Measurements from ENCODE around the gene RBPJ. TPM values are rescaled to one million over a fixed set of nuclear protein-coding genes. Genes with fewer than 3 reads are reported as not detected.

RBPJ gene
- total RNA-seq, 2 experiments from 2014 or later = 64.1 to 72.3 TPM

- Mint-ChIP-seq H3K9me3 (no peaks in the 10 kb centered on the region), H3K27me3 (no peaks in the 10 kb centered on the region), H3K4me1 (ENCODE audit: low read depth) (no peaks in the 10 kb centered on the region), H3K36me3 (ENCODE audit: low read depth) (no peaks in the 10 kb centered on the region), H3K27ac (no peak overlapping the region), H3K4me3 (no peak overlapping the region)
- TF ChIP-seq CTCF (IDR thresholded peaks at IDR 0.05) = no peak
- H3K4me3 ChIP-seq (ENCODE audit: low read length) = no peak overlapping the region
- POLR2A ChIA-PET = no interaction called here
- DNase-seq (no peak), ATAC-seq (ENCODE audit: poor library complexity) (no peak)
- H3K9me3 ChIP-seq (ENCODE audit: control insufficient read depth in 1 of 2, insufficient read depth in 1 of 2, low read length in 2 of 2) = no peaks in the 10 kb centered on the region
- no peaks in the 10 kb centered on the region for H3K36me3 ChIP-seq (ENCODE audit: insufficient read depth, low read length)
- CTCF ChIA-PET = no interaction called here
- H3K27ac ChIP-seq (ENCODE audit: low read depth in 1 of 2, low read length in 2 of 2) = no peak overlapping the region
- no peaks in the 10 kb centered on the region for H3K27me3 ChIP-seq (ENCODE audit: control insufficient read depth in 1 of 2, insufficient read depth in 2 of 2, low read length in 2 of 2)
- intact Hi-C loops (cut with DNase I, micrococcal nuclease) = no loop called here
- H3K4me1 ChIP-seq (ENCODE audit: insufficient read depth, low read length) = peaks cover 6% of the 10 kb centered on the region
These were observed 17.8 kb upstream of the RBPJ start for GRCh38 chr4:26303008-26303407.

GRCh38 chr4:26307037-26307800 is 13.6 kb upstream of the RBPJ start:
- DNase-seq = no peak
- no peak for TF ChIP-seq CTCF (IDR thresholded peaks at IDR 0.05)
- Mint-ChIP-seq H3K4me1 (ENCODE audit: low read depth) (no peaks in the 10 kb centered on the region), H3K4me3 (no peak overlapping the region), H3K27ac (no peak overlapping the region), H3K27me3 (no peaks in the 10 kb centered on the region), H3K36me3 (ENCODE audit: low read depth) (no peaks in the 10 kb centered on the region), H3K9me3 (no peaks in the 10 kb centered on the region)
- ATAC-seq (ENCODE audit: poor library complexity) = no peak
- peaks cover 4% of the 10 kb centered on the region for H3K4me1 ChIP-seq (ENCODE audit: insufficient read depth, low read length)
- no peak overlapping the region for H3K27ac ChIP-seq (ENCODE audit: low read depth in 1 of 2, low read length in 2 of 2)
- ChIA-PET POLR2A (no interaction called here), CTCF (no interaction called here)
- no peaks in the 10 kb centered on the region for H3K27me3 ChIP-seq (ENCODE audit: control insufficient read depth in 1 of 2, insufficient read depth in 2 of 2, low read length in 2 of 2)
- H3K36me3 ChIP-seq (ENCODE audit: insufficient read depth, low read length) = no peaks in the 10 kb centered on the region
- no peaks in the 10 kb centered on the region for H3K9me3 ChIP-seq (ENCODE audit: control insufficient read depth in 1 of 2, insufficient read depth in 1 of 2, low read length in 2 of 2)
- intact Hi-C loops (cut with DNase I, micrococcal nuclease) = no loop called here
- no peak overlapping the region for H3K4me3 ChIP-seq (ENCODE audit: low read length)

GRCh38 chr4:26308568-26308967 is 12.2 kb upstream of the RBPJ start:
- H3K36me3 ChIP-seq (ENCODE audit: insufficient read depth, low read length) = no peaks in the 10 kb centered on the region
- Mint-ChIP-seq H3K36me3 (ENCODE audit: low read depth) (no peaks in the 10 kb centered on the region), H3K27me3 (no peaks in the 10 kb centered on the region), H3K4me1 (ENCODE audit: low read depth) (no peaks in the 10 kb centered on the region), H3K27ac (no peak overlapping the region), H3K9me3 (no peaks in the 10 kb centered on the region), H3K4me3 (no peak overlapping the region)
- TF ChIP-seq CTCF (IDR thresholded peaks at IDR 0.05) = no peak
- peaks cover 11% of the 10 kb centered on the region for H3K4me1 ChIP-seq (ENCODE audit: insufficient read depth, low read length)
- no peak overlapping the region for H3K4me3 ChIP-seq (ENCODE audit: low read length)
- no peaks in the 10 kb centered on the region for H3K27me3 ChIP-seq (ENCODE audit: control insufficient read depth in 1 of 2, insufficient read depth in 2 of 2, low read length in 2 of 2)
- intact Hi-C loops (cut with DNase I, micrococcal nuclease) = no loop called here
- no peak for ATAC-seq (ENCODE audit: poor library complexity)
- peak in 2 of 14 experiments; percentile 23 to 35 for DNase-seq
- POLR2A ChIA-PET = no interaction called here
- CTCF ChIA-PET = no interaction called here
- H3K27ac ChIP-seq (ENCODE audit: low read depth in 1 of 2, low read length in 2 of 2) = no peak overlapping the region
- no peaks in the 10 kb centered on the region for H3K9me3 ChIP-seq (ENCODE audit: control insufficient read depth in 1 of 2, insufficient read depth in 1 of 2, low read length in 2 of 2)
